Measurements from ENCODE around the gene SORCS2.

SORCS2 gene

DNA sequence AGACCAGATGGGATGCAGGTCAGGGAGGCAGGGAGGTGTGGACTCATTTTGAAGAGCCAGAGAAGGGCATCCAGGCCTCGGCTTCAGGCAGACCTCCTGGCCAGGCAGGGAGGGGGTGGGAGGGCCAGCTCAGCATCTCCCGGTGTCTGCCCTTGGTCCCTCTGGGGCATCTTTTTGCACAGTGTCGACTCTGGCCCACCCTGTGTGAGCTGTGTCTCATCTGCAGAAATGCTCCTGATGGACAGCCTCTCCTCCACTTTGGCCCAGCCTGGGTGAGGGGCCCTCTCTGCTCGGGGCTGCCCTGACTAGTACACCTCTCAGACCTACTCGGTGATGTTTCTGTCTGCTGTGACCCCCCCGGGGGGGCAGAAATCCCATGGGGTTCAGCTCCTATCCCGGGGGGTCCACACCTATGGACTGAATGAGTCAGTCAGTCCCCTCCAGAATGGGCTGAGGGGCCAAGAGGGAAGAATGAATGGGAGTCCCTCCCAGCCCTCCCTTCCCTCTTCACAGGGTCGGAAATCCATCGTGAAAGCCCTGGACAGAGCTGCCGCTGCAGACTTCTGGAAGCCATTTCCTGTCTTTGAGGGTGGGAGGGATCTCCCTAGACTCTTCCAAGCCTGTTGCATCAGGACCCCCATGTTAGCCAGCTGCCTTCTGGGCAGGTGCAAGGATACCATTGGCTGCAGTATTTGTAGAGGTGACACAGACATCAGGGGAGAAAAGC lies 439.1 kb downstream of the SORCS2 start:
- DNase-seq: no peak

GRCh38 chr4:7632341-7632740 lies 440.0 kb downstream of the SORCS2 start:
- no peak for DNase-seq

- DNase-seq: no peak
Measured at GRCh38 chr4:7632971-7633370, 440.6 kb downstream of the SORCS2 start.

DNA sequence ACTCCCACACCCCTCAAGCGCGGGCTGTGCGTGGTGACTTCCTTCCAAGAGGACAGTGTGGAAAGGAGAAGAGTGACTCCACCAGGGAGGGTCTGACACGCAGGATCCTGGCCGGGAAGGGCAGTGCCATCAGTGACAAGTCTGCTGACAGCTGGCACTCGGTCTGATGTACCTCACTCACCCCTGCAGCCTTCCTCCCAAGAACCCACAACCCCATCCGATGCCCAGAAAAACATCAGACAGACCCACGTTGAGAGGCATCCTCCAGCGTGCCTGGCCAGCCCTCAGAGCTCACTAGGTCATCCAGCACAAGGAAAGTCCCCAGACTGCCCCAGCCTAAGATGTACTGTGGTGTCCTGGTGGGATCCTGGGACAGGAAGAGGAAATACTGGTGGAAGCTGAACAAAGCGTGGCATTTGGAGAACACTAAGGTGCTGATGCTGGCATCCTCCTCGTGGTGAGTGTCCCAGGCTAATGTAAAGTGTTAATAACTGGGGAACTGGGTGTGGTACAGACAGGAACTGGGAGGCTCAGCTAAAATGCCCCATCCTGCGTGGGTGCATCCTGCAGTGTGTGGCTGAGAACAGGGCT lies 442.4 kb downstream of the SORCS2 start:
- DNase-seq: no peak

DNA sequence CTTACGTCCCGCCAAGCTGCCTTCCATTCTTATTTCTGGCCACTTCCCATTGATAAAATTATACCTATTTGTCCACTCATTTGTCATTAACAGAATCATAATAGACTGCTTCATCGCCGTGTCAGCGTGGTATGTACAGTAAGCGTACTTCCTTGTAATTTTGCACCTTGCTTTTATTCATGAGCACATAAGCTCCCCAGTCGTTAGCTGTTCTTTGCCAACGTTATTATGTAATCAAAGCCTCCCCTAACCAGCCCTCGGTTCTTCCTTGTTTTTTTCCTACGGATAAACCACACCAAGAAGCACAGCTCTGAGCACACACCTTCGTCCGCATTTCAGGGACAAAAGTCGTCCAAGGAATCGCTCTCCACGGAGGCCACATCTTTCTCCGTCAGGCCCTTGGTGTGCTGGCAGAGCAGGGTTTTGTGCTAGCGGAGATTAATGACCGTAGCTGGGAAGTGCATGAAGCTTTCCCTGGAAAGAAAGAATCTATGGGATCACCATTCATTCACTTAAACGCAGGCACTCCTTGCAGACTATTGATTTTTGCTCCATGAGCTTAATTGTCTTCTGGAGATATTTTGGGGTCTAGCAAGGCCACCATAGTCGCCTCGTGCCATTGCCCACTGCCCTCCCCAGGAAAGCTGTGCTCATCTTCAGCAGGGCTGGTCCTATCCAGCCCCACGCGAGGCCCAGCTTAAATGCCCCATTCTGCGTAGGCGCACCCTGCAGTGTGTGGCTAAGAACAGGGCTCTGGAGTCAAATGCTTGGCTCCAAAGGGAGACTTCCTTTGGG lies 443.3 kb downstream of the SORCS2 start:
- DNase-seq: no peak

DNA sequence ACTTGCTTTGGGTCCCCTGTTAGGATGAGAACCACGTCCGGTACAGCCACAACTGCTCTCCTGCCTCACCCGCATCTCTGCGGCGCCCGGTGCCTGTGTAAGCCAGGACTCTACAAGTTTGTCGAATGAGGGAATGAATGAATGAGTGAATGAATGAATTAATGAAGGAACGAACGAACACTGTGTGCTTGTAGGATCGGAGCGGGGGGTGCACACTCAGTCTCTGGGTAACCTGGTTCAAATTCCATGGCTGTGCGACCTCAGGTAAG lies 443.8 kb downstream of the SORCS2 start:
- no peak for DNase-seq

GRCh38 chr4:7637139-7637538 lies 444.8 kb downstream of the SORCS2 start:
- no peak for DNase-seq

GRCh38 chr4:7637971-7638370 lies 445.6 kb downstream of the SORCS2 start:
- DNase-seq: no peak

- DNase-seq: no peak
Measured at GRCh38 chr4:7638489-7638888, 446.2 kb downstream of the SORCS2 start.

- DNase-seq: no peak
Measured at GRCh38 chr4:7638984-7639789, 446.8 kb downstream of the SORCS2 start.

DNA sequence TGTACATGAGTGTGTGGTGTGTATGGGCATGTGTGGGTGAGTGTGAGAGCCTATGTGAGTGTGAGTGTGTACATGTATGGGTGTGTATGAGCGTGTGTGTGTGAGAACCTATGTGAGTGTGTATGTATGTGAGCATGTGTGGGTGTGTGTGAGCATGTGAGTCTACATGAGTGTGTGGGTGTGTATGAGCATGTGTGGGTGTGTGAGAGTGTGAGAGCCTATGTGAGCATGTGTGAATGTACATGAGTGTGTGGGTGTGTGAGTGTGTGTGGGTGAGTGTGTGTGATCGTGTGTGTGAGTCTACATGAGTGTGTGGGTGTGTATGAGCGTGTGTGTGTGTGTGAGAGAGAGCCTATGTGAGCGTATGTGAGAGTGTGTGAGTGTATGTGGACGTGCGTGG lies 447.8 kb downstream of the SORCS2 start:
- DNase-seq: no peak

GRCh38 chr4:7641712-7642111 lies 449.4 kb downstream of the SORCS2 start:
- DNase-seq: no peak

GRCh38 chr4:7642741-7643458 lies 450.6 kb downstream of the SORCS2 start:
- no peak for DNase-seq

DNA sequence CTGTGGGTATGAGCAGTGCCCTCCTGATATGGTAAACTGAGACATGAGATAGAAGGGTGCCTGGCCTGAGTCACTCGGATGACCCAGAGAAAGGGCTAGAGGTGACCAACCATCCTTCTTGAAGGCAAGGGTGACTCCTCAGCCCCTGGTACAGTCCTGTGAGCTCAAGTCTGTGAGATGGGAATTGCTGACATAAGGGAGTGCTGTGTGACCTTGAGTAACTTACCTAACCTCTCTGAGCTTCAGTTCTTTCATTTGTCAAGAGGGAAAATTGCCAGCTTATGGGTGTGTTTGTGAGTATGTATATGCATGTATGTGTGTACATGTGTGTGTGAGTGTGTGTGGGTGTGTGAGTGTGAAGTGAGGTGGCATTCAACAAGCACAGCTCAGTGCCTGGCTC lies 452.8 kb downstream of the SORCS2 start:
- DNase-seq: no peak

- no peak for DNase-seq
Measured at GRCh38 chr4:7645956-7646355, 453.6 kb downstream of the SORCS2 start.

GRCh38 chr4:7646384-7647061 lies 454.2 kb downstream of the SORCS2 start:
- DNase-seq: no peak

GRCh38 chr4:7647186-7647585 lies 454.8 kb downstream of the SORCS2 start:
- no peak for DNase-seq

- DNase-seq: no peak
Measured at GRCh38 chr4:7647600-7648543, 455.5 kb downstream of the SORCS2 start.

DNA sequence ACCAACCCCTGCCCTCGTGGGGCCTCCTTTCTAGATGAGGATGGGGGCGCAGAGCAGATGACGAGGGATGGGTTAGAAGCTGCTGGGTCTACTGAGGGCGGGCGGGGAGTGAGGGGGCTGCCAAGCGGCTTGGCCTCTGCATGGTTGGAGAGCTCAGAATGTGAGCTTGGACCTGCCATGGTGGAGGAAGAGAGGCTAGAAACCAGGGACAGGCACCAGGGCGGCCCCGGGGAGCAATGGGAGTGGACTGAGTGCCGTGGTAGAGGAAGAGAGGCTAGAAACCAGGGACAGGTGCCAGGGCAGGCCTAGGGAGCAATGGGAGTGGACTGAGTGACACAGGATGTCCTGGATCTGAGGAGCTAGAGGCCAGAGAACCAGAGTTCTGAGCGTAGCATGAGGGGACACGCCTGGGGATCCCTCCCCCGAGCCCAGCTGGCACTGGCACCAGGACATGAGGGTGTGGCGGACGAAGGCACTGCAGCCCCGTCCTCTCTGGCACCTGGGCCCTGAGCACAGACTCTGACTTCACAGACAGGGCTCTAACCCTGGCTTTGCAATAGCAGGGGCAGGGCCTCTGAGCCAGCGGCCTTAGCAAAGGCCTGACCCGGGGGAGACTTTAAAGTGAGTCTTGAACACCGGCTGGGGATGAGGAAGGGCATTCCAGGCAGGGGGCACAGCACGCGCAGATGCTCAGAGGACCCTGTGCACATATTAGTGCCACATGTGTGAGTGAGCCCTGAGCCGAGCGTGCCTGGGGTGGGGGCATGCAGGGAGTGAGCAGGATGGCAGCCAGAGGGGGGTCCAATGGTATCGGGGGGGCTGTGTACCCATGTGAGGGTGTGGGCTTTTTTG lies 456.4 kb downstream of the SORCS2 start:
- no peak for DNase-seq

- no peak for DNase-seq
Measured at GRCh38 chr4:7649411-7649740, 457.0 kb downstream of the SORCS2 start.

Data from activated CD4-positive, alpha-beta T cell treated with anti-CD3 and anti-CD28 coated beads for 4 hours (primary cell).